Activated CD4-positive, alpha-beta T cell treated with anti-CD3 and anti-CD28 coated beads for 36 hours (primary cell): ENCODE results near the gene KLRD1. TPM values are rescaled to one million over a fixed set of nuclear protein-coding genes. Genes with fewer than 3 reads are reported as not detected.
A peak's percentile ranks its signal among the peaks of the same experiment; 100 is the strongest.
"Not testable (repeated sequence)": the region's sequence is repeated elsewhere in the genome, so short reads cannot be mapped to it uniquely, and the experiment has no call there.

ENCODE experiments used
- ATAC-seq: fragments of 200-7000 bp; cut with Tn5 transposase; one replicate; pipeline ENCODE4 v1.10.0; 2021; ENCODE audit warnings: mild to moderate bottlenecking, moderate library complexity
- CTCF ChIA-PET: fragments of 350-600 bp; sonication (Branson Sonifier 250); formaldehyde crosslinking; loops from one replicate; lab custom pipeline; 2021; ENCODE audit warnings: antibody characterized with exemption; lab: Charles Lee
- POLR2A ChIA-PET: fragments of 350-600 bp; sonication (Branson Sonifier 250); formaldehyde crosslinking; loops from one replicate; lab custom pipeline; 2021; ENCODE audit warnings: antibody characterized with exemption, inconsistent platforms; lab: Charles Lee
- DNase-seq: peaks from one replicate; pipeline ENCODE4 v3.0.0-alpha.2; 2020
- H3K27ac Mint-ChIP-seq: one replicate; pipeline ENCODE4 v1.8.0; 2021; ENCODE audit warnings: mixed read lengths
- H3K27me3 Mint-ChIP-seq: one replicate; pipeline ENCODE4 v1.8.0; 2021; ENCODE audit warnings: mixed read lengths
- H3K36me3 Mint-ChIP-seq: one replicate; pipeline ENCODE4 v1.8.0; 2021; ENCODE audit warnings: low read depth, mixed read lengths
- H3K4me1 Mint-ChIP-seq: one replicate; pipeline ENCODE4 v1.8.0; 2021; ENCODE audit warnings: mixed read lengths
- H3K4me3 Mint-ChIP-seq: one replicate; pipeline ENCODE4 v1.8.0; 2021; ENCODE audit warnings: mild to moderate bottlenecking, moderate library complexity, mixed read lengths
- H3K9me3 Mint-ChIP-seq: one replicate; pipeline ENCODE4 v1.8.0; 2021; ENCODE audit warnings: low read depth, mixed read lengths
- intact Hi-C, 2 experiments: fragments of 100-400 bp; cut with DNase I in 1 of 2; cut with micrococcal nuclease in 1 of 2; formaldehyde crosslinking; loops; one replicate each; pipeline versions ENCODE4 v1.14.2 to v1.15.1; 2022 to 2024; cut with DNase I, micrococcal nuclease
- total RNA-seq, 2 experiments: library from RNA; stranded (reverse); gene quantifications; one replicate each; pipeline ENCODE4 v1.2.3, GENCODE V29; 2021

KLRD1 gene
- total RNA-seq, 2 experiments from 2014 or later = 0.05 to 0.28 TPM

- DNase-seq (no peak), ATAC-seq (no peak)
- ChIA-PET CTCF (interaction anchor here (0.6 kb wide), 2 partner anchors 111 to 197 kb away, joined by 3 read pairs; no protein-coding TSS in a partner anchor), POLR2A (no interaction called here)
- Mint-ChIP-seq H3K27me3 (peaks cover 4% of the 10 kb centered on the region), H3K36me3 (no peaks in the 10 kb centered on the region), H3K27ac (no peak overlapping the region), H3K4me3 (no peak overlapping the region), H3K4me1 (peaks cover 2% of the 10 kb centered on the region), H3K9me3 (no peaks in the 10 kb centered on the region)
- intact Hi-C loops = loop anchor here in 1 of 2 experiments (10.0 kb wide), 1 partner anchor 617 kb away; no protein-coding TSS in a partner anchor
Observed at GRCh38 chr12:10361622-10362021, 54.0 kb downstream of the KLRD1 start.

GRCh38 chr12:10362325-10362724 lies 54.7 kb downstream of the KLRD1 start:
- H3K27ac Mint-ChIP-seq = no peak overlapping the region
- H3K27me3 Mint-ChIP-seq = no peaks in the 10 kb centered on the region
- CTCF ChIA-PET = no interaction called here
- H3K9me3 Mint-ChIP-seq = no peaks in the 10 kb centered on the region
- H3K4me3 Mint-ChIP-seq = no peak overlapping the region
- no peak for ATAC-seq
- POLR2A ChIA-PET = no interaction called here
- H3K36me3 Mint-ChIP-seq = no peaks in the 10 kb centered on the region
- peaks cover 2% of the 10 kb centered on the region for H3K4me1 Mint-ChIP-seq
- DNase-seq = no peak
- intact Hi-C loops = loop anchor here in 1 of 2 experiments (10.0 kb wide), 1 partner anchor 618 kb away; no protein-coding TSS in a partner anchor

GRCh38 chr12:10362828-10363657 lies 55.4 kb downstream of the KLRD1 start:
- H3K4me1 Mint-ChIP-seq = peaks cover 2% of the 10 kb centered on the region
- POLR2A ChIA-PET = no interaction called here
- H3K4me3 Mint-ChIP-seq = no peak overlapping the region

DNA sequence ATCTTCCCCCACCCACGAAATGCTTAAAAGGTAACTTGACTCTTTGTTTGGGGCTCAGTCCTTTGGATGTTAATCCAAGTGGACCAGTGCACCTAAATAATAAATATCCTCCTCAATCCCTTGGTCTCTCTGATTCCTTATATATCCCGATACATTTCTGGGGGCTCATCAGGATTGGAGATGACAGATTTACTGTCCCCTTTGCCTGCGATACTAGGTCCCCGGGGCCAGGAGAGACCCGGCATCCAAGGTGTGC lies 55.9 kb downstream of the KLRD1 start:
- no peak for DNase-seq
- Mint-ChIP-seq H3K27ac (no peak overlapping the region), H3K4me3 (no peak overlapping the region), H3K4me1 (peaks cover 2% of the 10 kb centered on the region), H3K36me3 (peaks cover 2% of the 10 kb centered on the region), H3K9me3 (peaks cover 4% of the 10 kb centered on the region), H3K27me3 (no peaks in the 10 kb centered on the region)
- ChIA-PET POLR2A (no interaction called here), CTCF (no interaction called here)
- no peak for ATAC-seq
- intact Hi-C loops = loop anchor here in 1 of 2 experiments (10.0 kb wide), 1 partner anchor 619 kb away; no protein-coding TSS in a partner anchor

More at GRCh38 chr12:10362828-10363657, 55.4 kb downstream of the KLRD1 start:
- Mint-ChIP-seq H3K9me3 (peaks cover 2% of the 10 kb centered on the region), H3K27me3 (no peaks in the 10 kb centered on the region), H3K36me3 (peaks cover 2% of the 10 kb centered on the region), H3K27ac (no peak overlapping the region)
- intact Hi-C loops = loop anchor here in 1 of 2 experiments (10.0 kb wide), 1 partner anchor 618 kb away; no protein-coding TSS in a partner anchor
- ATAC-seq (no peak), DNase-seq (no peak)
- CTCF ChIA-PET = no interaction called here

GRCh38 chr12:10363914-10364814 lies 56.5 kb downstream of the KLRD1 start:
- Mint-ChIP-seq H3K4me1 (peaks cover 4% of the 10 kb centered on the region), H3K27ac (no peak overlapping the region), H3K9me3 (peaks cover 4% of the 10 kb centered on the region), H3K36me3 (peaks cover 2% of the 10 kb centered on the region), H3K4me3 (no peak overlapping the region), H3K27me3 (no peaks in the 10 kb centered on the region)
- ATAC-seq (peak; percentile 63), DNase-seq (peak; percentile 38)
- CTCF ChIA-PET = interaction anchor here (0.6 to 1.2 kb wide), 2 partner anchors 34 to 154 kb away, joined by 3 read pairs; no protein-coding TSS in a partner anchor
- POLR2A ChIA-PET = interaction anchor here (0.6 to 1.7 kb wide), 2 partner anchors 43 to 151 kb away, joined by 4 read pairs; no protein-coding TSS in a partner anchor
- intact Hi-C loops = loop anchor here in 1 of 2 experiments (1.0 to 10.0 kb wide), 3 partner anchors 43 to 619 kb away; no protein-coding TSS in a partner anchor

DNA sequence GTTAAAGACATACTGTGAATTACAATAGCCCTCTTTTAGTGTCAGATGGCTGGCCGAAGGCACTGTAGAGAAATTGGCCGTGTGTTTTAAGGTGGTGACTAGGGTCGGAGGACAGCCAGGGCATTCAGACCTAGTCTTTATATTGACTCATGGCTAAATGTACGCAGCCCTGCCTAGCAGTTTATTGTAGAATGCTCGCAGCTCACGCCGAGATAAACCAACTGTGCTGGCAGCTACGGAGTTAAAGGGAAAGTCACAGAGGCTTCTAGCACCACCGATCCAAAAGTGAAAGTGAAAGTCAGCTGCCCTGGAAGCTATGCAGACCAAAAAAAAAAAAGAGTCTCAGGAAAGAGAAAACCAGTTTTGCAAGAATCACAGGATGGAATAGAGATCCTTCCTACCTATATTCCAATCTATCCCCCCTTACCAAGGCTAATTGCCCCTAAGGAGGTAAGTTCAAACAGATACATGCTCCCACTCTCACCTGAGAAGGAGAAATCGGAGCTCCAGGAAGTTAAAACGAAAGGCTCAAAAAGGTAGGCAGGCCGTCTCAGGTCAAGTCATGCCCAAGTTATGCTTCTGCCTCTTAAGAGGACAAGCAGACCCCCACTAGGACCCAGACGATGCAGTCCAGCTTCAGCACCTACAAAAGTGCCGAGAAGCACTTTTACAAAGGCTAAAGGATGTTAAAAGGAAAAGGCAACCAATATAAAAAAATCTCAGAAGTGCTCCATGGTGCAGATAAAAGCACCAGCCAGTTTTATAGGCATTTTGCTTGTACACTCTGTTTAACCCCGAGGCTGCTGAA lies 57.3 kb downstream of the KLRD1 start:
- intact Hi-C loops = loop anchor here in 1 of 2 experiments (1.0 to 10.0 kb wide), 6 partner anchors 44 to 806 kb away; partner anchors contain the start of genes MAGOHB and SMIM10L1
- Mint-ChIP-seq H3K4me1 (peaks cover 3% of the 10 kb centered on the region), H3K9me3 (peaks cover 4% of the 10 kb centered on the region), H3K36me3 (peaks cover 2% of the 10 kb centered on the region), H3K4me3 (no peak overlapping the region), H3K27me3 (no peaks in the 10 kb centered on the region), H3K27ac (no peak overlapping the region)
- ATAC-seq (peak; percentile 84), DNase-seq (peak; percentile 76)
- ChIA-PET POLR2A (interaction anchor here (0.6 to 1.7 kb wide), 2 partner anchors 43 to 152 kb away, joined by 4 read pairs; no protein-coding TSS in a partner anchor), CTCF (interaction anchor here (0.6 to 1.2 kb wide), 7 partner anchors 9 to 818 kb away, joined by 3 to 4 read pairs (median 3); no protein-coding TSS in a partner anchor)

- Mint-ChIP-seq H3K4me1 (peaks cover 3% of the 10 kb centered on the region), H3K9me3 (peaks cover 4% of the 10 kb centered on the region), H3K27ac (no peak overlapping the region), H3K36me3 (peaks cover 2% of the 10 kb centered on the region), H3K27me3 (no peaks in the 10 kb centered on the region), H3K4me3 (no peak overlapping the region)
- ChIA-PET POLR2A (interaction anchor here (1.7 kb wide), 1 partner anchor 152 kb away, joined by 4 read pairs; no protein-coding TSS in a partner anchor), CTCF (interaction anchor here (0.6 to 1.5 kb wide), 6 partner anchors 11 to 852 kb away, joined by 3 read pairs; no protein-coding TSS in a partner anchor)
- ATAC-seq (no peak), DNase-seq (no peak)
- intact Hi-C loops = loop anchor here in 1 of 2 experiments (1.0 to 10.0 kb wide), 5 partner anchors 45 to 805 kb away; partner anchors contain the start of genes MAGOHB and SMIM10L1
Observed at GRCh38 chr12:10365696-10366405, 58.2 kb downstream of the KLRD1 start.

DNA sequence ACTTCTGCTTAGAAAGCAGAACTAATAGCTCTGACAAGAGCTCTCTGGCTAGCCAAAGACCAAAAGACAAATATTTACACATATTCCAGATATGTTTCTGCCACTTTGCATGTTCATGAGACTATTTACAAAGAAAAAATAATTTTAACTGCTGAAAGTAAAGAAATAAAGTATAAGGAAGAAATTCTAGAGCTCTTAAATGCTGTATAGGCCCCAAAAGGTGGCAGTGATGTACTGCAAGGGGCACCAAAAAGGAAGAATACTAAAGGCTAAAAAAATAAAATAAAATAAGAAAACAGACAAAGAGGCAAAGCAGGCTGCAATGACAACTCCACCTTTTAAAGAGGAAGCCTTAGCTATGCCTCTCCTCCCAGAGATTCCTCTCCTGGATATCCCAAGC lies 59.2 kb downstream of the KLRD1 start:
- Mint-ChIP-seq H3K4me3 (no peak overlapping the region), H3K27ac (no peak overlapping the region), H3K36me3 (peaks cover 2% of the 10 kb centered on the region), H3K9me3 (peaks cover 4% of the 10 kb centered on the region), H3K27me3 (no peaks in the 10 kb centered on the region), H3K4me1 (peaks cover 3% of the 10 kb centered on the region)
- DNase-seq (no peak), ATAC-seq (no peak)
- ChIA-PET POLR2A (interaction anchor here (0.6 kb wide), 1 partner anchor 244 kb away, joined by 4 read pairs; no protein-coding TSS in a partner anchor), CTCF (interaction anchor here (0.8 to 1.6 kb wide), 6 partner anchors 10 to 1168 kb away, joined by 3 to 4 read pairs (median 4); no protein-coding TSS in a partner anchor)
- intact Hi-C loops = loop anchor here in 1 of 2 experiments (10.0 kb wide), 1 partner anchor 622 kb away; no protein-coding TSS in a partner anchor

DNA sequence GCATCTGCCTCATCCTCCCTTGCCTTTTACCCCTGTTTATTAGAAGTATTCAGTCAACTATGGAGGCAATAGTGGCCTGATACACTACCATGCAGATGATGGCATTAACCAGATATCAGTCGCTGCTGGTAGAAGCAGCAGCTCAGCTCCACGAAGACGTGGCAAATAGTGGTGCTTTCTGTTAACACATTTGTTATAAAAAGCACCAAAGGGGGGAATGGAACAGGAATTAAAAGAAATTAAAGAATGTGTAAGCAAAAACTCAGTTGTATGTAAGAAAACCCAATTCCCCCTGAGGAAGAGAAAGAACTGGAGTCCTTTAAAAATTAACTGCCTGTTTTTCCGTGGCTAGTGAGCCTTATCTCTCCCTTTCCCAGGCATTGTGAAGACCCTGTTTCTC lies 60.0 kb downstream of the KLRD1 start:
- POLR2A ChIA-PET, ATAC-seq, H3K36me3 Mint-ChIP-seq, H3K4me3 Mint-ChIP-seq, H3K27me3 Mint-ChIP-seq, H3K27ac Mint-ChIP-seq, DNase-seq, H3K4me1 Mint-ChIP-seq, H3K9me3 Mint-ChIP-seq: not testable (repeated sequence)
- intact Hi-C loops = loop anchor here in 1 of 2 experiments (10.0 kb wide), 1 partner anchor 623 kb away; no protein-coding TSS in a partner anchor
- CTCF ChIA-PET = interaction anchor here (1.2 to 1.6 kb wide), 2 partner anchors 23 to 132 kb away, joined by 4 read pairs; no protein-coding TSS in a partner anchor
